GM18511 (cell line): ENCODE measurements around the gene GGT6.

Experiments
- ATAC-seq: cut with Tn5 transposase; IDR thresholded peaks from one replicate; pipeline ENCODE4 v1.9.1; 2021; ENCODE audit warnings: mild to moderate bottlenecking, moderate library complexity; ENCODE audit not compliant: unreplicated experiment

Gene GGT6

DNA sequence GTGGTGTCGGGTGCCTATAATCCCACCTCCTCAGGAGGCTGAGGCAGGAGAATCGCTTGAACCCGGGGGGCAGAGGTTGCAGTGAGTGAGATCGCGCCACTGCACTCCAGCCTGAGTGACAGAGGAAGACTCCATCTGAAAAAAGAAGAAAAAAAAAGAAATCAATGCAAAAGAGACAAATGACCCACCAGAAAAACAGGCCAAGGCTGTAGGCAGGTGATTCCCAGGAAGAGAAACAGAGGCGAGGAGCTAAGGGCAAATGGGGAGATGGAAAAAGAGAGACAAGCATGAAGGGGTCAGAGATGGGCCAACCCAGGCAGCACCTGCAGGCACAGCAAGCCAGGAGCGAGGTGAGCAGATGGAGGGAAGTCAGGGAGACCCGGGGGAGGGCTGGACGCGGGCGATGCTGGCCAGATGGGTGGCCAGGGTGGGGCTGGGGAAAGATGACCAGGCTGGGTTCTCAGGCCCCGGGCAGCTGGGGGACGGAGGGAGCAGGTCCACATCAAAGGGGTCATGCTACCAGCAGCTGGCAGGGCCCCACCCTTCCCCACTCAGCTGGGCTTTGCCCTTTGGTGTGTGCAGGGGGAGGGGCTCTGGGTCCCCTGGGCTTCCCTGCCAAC, 30.7 kb downstream of the GGT6 start:
- no peak for ATAC-seq

- ATAC-seq, result no peak
These were observed 32.7 kb downstream of the GGT6 start for GRCh38 chr17:4527566-4528125.

DNA sequence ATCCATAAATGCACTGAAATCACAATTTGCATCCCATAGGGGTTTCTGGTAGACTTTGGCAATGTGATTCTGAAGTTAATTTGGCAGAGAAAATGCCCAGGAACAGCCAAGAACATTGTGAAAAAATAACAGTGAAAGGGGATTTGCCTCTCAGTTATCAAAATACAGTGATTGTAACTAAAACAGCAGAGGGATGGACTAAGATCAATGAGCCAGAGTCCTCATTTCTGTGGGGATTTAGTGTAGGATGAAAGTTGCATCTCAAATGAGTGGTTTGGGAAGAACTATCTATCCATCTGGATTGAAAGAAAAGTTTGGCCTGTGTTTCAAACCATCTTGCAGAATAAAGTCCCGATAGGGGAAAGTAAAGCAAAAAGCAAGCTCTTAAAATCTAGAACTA, 33.2 kb downstream of the GGT6 start:
- no peak for ATAC-seq

GRCh38 chr17:4525691-4526397, 34.5 kb downstream of the GGT6 start:
- ATAC-seq, result no peak

- no peak for ATAC-seq
These were observed 36.4 kb downstream of the GGT6 start for GRCh38 chr17:4523946-4524345.

GRCh38 chr17:4522661-4523060, 37.7 kb downstream of the GGT6 start:
- no peak for ATAC-seq

GRCh38 chr17:4520894-4521600, 39.3 kb downstream of the GGT6 start:
- no peak for ATAC-seq

DNA sequence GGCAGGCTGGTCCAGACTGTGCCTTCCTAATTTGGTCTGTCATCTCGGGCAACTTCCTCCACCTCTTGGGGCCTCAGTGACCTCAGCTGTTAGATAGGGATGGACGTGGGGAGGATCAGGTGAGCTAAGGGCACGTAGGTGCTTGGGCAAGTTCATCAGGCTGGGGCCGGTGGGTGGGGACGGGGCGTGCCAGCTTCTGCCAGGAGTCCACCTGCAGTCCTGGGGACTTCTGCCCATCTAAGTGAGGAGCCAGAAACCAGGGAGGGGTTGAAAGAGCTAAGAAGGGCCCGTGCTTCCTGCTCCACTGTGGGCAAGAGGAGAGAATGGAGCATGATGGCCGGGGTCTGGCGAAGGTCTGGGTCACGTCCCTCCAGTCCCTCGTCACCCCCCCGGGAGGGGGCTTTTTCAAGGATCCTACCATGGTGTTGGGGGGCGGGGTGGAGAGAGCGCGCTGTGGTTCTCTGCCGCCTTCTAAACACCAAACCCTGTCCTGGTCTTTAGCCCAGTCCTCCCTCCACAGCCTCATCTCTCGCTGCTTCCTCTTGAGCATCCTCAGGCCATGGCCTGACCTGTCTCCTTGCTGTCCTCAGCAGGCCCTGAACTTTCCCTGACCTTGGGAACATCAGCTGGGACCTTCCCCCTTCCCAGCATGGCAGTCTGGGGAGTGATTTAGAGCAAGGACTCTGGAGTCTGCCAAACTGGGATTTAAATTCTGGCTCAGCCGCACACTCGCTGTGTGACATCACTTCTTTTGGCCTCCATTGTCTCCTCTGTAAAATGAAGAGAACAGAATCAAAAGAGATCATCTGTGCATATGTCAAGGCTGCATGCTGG, 40.1 kb downstream of the GGT6 start:
- no peak for ATAC-seq

- no peak for ATAC-seq
These were observed 41.0 kb downstream of the GGT6 start for GRCh38 chr17:4519361-4519788.

- no peak for ATAC-seq
These were observed 41.5 kb downstream of the GGT6 start for GRCh38 chr17:4518901-4519300.

DNA sequence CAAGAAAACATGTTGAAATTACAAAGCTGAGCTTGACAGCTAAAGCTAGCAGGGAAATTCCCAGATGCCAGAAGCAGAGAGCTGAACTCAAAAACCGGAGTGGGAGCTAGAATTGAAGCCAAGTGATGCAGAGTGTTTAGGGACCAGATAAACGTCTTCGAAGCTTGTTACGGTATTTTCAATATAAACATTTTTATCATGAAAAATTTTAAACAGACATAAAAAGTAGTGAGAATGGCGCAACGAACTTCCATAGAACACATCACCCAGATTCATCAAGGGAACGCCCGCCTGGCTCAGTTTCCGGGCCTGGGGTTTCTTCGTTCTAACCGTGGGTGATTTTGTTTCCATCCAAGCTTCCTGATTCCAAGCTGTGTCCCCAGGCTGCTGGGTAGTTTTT, 43.6 kb downstream of the GGT6 start:
- no peak for ATAC-seq

DNA sequence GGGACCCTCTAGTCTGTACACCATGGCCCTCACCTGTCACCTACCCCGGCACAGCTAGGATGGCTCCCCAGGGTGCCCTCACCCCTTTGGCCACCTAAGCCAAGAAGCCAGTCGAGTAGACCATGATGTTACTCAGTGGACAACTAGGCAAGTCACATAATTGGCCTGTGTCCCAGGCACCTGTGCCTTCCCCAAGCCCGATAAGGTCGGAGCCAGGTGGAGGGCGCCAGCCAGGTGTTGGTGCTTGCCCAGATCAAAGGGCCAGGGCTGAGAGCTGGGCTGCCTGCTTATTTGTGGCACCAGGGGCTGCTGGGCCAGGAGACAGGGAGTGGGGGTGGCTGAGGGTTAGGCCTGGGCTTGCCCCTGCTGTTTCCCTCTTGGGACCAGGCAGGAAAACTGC, 44.9 kb downstream of the GGT6 start:
- no peak for ATAC-seq

- ATAC-seq, result no peak
These were observed 45.6 kb downstream of the GGT6 start for GRCh38 chr17:4514779-4515178.

GRCh38 chr17:4514206-4514605, 46.2 kb downstream of the GGT6 start:
- no peak for ATAC-seq

DNA sequence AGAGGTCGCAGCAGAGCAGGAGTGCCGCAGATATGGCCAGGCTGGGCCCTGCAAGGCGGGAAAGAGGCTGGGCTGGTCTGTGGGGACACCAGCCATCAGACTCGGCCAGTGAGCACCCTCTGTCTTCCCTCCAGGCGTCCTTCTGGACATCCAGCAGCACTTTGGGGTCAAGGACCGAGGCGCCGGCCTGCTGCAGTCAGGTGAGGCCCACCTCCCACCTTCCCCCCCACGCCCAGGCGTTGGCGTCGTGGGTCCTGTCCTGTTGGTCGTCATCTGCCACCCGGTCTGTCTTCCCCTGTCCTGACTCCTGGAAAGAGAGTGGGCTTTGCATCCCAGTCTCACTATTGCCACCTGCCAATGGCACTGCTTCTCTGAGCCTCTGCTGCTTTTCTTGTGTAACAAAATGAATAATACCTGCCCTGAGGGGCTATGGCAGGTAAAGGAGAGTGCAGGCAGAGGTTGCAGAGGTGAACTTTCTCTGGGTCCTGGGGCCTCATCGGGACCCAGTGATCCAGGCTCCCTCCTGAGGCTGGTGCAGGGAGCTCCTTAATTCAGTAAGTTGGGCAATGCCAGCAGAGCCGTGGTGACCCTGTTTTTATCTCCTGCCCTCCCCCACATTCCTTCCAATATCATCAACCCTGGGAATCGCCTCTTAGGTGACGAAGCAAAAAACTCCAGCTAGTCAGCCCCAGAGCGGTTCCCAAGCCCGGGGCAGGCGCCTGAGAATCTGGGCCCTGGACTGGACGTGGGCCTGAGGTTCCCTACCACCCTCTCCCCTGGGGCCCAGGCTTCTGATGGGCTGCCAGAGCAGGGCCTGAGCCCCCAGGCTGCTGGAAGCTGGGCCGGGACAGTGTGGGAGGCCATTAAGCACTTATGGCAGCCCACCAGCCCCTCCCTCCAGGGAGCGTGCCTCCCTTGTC, 47.0 kb downstream of the GGT6 start:
- no peak for ATAC-seq

DNA sequence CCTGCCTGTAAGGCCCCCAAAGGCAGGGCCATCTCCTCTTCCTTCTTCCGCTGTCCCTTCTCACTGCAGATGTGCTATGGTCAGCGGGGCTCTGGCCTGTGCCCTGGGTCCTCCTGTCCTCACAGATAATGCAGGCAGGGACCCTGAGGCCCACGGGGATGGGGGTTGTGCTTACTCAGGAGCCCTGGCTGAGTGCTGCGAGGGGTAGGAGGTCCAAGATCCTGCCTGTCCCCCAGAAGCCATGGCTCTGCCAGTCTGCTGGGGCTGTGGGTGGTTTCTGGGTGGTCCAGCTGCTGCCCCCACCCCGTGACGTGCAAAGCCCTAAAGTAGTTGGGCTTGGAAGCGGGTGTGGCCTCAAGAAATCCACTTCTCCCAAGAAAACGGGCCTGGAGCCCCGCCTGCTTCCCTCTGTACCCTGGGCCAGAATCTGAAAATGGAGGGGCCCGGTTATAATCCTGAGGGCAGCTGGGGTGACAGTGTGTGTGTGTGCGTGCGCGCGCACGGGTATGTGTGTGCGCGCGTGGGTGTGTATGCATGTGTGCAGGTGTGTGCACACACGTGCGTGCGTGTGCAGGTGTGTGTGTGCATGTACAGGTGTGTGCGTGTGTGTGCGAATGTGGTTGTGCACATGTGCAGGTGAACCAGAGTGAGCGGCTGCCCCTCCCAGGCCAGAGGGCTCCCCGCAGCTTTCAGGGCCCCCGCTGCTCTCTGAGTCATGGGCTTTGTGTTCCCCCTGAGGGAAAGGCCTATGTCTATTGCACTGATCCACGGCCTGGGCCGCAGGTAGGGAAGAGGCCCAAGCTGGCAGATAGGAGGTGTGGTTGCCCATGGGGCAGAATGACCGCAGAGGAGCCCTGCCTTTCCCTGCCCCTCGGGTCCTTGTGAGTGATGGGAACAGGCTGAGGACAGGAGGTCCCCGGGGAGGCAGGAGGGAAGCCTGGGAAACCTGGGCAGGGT, 47.9 kb downstream of the GGT6 start:
- no peak for ATAC-seq

DNA sequence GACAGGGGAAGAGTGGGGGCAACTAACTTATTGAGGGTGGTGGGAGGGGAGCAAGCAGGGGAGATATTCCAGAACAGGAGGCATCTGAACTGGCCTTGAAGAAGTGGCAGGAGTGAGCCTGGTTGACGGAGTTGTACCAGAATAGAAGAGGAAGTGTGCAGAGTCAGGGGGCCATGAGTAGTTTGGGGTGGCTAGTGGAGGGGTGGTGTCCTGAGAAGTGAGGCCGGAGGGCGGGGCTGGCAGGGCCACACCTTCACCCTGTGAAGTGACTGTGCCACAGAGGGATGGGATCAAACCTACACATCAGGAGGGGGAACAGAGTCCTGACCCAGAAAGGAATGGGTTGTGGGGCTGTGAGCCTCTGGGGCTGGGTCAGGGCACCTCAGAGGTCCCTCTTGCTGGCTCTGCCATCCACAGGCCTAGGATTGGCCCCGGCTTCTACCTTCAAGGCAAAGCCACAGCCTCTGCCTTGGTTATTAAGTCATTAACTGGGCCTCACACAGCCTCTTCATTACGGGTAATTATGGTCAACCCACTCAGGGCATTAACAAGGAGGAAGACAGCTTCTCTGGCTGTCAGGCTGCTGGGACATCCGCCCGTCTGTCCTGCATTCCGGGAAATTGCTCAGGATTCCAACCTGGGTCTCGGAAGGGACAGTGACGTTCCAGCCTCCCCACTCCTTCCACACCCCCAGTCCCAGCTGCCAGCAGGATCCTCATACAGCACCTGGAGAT, 49.0 kb downstream of the GGT6 start:
- no peak for ATAC-seq

GRCh38 chr17:4510618-4510941, 49.8 kb downstream of the GGT6 start:
- no peak for ATAC-seq
